C4-2B (cell line): Measurements from ENCODE around the gene AP1M1.

Experiments used
- ZFX ChIP-seq: fragments of 450-650 bp; IDR thresholded peaks from 2 replicates; pipeline ENCODE4 v1.6.1; 2017
- TF ChIP-seq, protein P1 (sequence below): fragments of 450-650 bp; conservative IDR thresholded peaks from 2 replicates; pipeline ENCODE4 v1.5.1; 2017; ENCODE audit warnings: mild to moderate bottlenecking

GRCh38 chr19:16185768-16186123, 12.0 kb upstream of the AP1M1 start:
- TF ChIP-seq, protein P1, sequence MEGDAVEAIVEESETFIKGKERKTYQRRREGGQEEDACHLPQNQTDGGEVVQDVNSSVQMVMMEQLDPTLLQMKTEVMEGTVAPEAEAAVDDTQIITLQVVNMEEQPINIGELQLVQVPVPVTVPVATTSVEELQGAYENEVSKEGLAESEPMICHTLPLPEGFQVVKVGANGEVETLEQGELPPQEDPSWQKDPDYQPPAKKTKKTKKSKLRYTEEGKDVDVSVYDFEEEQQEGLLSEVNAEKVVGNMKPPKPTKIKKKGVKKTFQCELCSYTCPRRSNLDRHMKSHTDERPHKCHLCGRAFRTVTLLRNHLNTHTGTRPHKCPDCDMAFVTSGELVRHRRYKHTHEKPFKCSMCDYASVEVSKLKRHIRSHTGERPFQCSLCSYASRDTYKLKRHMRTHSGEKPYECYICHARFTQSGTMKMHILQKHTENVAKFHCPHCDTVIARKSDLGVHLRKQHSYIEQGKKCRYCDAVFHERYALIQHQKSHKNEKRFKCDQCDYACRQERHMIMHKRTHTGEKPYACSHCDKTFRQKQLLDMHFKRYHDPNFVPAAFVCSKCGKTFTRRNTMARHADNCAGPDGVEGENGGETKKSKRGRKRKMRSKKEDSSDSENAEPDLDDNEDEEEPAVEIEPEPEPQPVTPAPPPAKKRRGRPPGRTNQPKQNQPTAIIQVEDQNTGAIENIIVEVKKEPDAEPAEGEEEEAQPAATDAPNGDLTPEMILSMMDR = no peak; the same call in 1 of the 2 replicates
- no peak for TF ChIP-seq ZFX
